DND-41 (cell line): ENCODE measurements around the gene LITAFD.

Experiments
- EZH2 ChIP-seq: IDR thresholded peaks from 3 replicates; pipeline ENCODE4 v1.6.1; 2012; ENCODE audit warnings: borderline replicate concordance, low read depth, mild to moderate bottlenecking, moderate library complexity, low read length, inconsistent platforms; ENCODE audit not compliant: severe bottlenecking
- TF ChIP-seq, protein P1 (sequence below): IDR thresholded peaks from 2 replicates; pipeline ENCODE4 v1.5.1; 2012; ENCODE audit warnings: borderline replicate concordance, low read length, moderate library complexity, mild to moderate bottlenecking; ENCODE audit not compliant: poor library complexity, severe bottlenecking; ENCODE audit errors: extremely low read depth

DNA sequence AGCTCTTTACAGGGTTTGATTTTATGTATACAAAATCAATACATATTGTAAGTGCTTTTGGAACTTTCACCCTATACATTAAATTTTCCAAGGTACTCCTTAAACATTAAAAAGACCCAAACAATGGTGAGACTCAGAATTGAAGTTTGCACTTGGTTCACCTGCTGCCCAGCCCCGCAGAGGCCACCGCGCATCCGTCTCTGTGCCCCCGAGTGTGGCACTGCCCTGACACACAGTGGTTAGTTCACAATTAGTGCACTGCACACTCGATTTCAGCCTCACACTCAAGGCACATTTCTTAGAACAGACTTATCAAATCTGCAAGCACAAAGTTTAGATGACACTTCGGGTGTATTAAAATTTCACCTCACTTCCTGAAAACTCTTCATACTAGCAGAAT lies 43.3 kb downstream of the LITAFD start:
- TF ChIP-seq, protein P1, sequence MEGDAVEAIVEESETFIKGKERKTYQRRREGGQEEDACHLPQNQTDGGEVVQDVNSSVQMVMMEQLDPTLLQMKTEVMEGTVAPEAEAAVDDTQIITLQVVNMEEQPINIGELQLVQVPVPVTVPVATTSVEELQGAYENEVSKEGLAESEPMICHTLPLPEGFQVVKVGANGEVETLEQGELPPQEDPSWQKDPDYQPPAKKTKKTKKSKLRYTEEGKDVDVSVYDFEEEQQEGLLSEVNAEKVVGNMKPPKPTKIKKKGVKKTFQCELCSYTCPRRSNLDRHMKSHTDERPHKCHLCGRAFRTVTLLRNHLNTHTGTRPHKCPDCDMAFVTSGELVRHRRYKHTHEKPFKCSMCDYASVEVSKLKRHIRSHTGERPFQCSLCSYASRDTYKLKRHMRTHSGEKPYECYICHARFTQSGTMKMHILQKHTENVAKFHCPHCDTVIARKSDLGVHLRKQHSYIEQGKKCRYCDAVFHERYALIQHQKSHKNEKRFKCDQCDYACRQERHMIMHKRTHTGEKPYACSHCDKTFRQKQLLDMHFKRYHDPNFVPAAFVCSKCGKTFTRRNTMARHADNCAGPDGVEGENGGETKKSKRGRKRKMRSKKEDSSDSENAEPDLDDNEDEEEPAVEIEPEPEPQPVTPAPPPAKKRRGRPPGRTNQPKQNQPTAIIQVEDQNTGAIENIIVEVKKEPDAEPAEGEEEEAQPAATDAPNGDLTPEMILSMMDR: no peak
- TF ChIP-seq EZH2: no peak
